Keratinocyte (primary cell): ENCODE data around the gene PPFIA1. TPM values are rescaled to one million over a fixed set of nuclear protein-coding genes. Genes with fewer than 3 reads are reported as not detected.

Source experiments
- DNase-seq: peaks from one replicate; pipeline ENCODE4 v3.0.0-alpha.2; 2011; ENCODE audit warnings: low read depth, missing footprints, low spot score
- FAIRE-seq: peaks from 2 replicates; lab custom pipeline; 2011; peaks lifted over from hg19 to GRCh38; lab: Jason Lieb, UNC
- H2AFZ ChIP-seq: 2 replicates; pipeline ENCODE4 v1.6.0; 2012; ENCODE audit warnings: low read length, control low read depth, inconsistent platforms; ENCODE audit not compliant: control insufficient read depth
- H3K27ac ChIP-seq: 2 replicates; pipeline ENCODE4 v1.5.1; 2011; ENCODE audit warnings: low read length; ENCODE audit not compliant: control insufficient read depth, insufficient read depth
- H3K27me3 ChIP-seq: 3 replicates; pipeline ENCODE4 v1.6.0; 2011; ENCODE audit warnings: low read length; ENCODE audit not compliant: control insufficient read depth, insufficient read depth; ENCODE audit errors: extremely low read depth
- H3K36me3 ChIP-seq, 2 experiments: 2 replicates in 1 of 2; 3 replicates in 1 of 2; pipeline ENCODE4 v1.5.1; 2011; ENCODE audit warnings: low read length in 2 of 2, mild to moderate bottlenecking in 1 of 2; ENCODE audit not compliant: control insufficient read depth in 2 of 2, insufficient read depth in 2 of 2; ENCODE audit errors: extremely low read depth in 1 of 2
- H3K4me1 ChIP-seq: 3 replicates; pipeline ENCODE4 v1.5.1; 2011; ENCODE audit warnings: low read length; ENCODE audit not compliant: control insufficient read depth, insufficient read depth; ENCODE audit errors: extremely low read depth
- H3K4me2 ChIP-seq: 3 replicates; pipeline ENCODE4 v1.6.0; 2011; ENCODE audit warnings: low read depth, low read length; ENCODE audit not compliant: control insufficient read depth, insufficient read depth; ENCODE audit errors: extremely low read depth
- H3K4me3 ChIP-seq, 3 experiments: fragments of 200-600 bp in 1 of 3; sonication (generic) in 1 of 3; 2 replicates in 2 of 3; 3 replicates in 1 of 3; pipeline ENCODE4 v1.5.1; 2011 to 2016; ENCODE audit warnings: low read length in 3 of 3, mild to moderate bottlenecking in 3 of 3, control low read depth in 2 of 3, inconsistent platforms in 1 of 3, low read depth in 1 of 3, mixed read lengths in 1 of 3, mixed run types in 1 of 3, moderate library complexity in 1 of 3; ENCODE audit not compliant: control insufficient read depth in 2 of 3, insufficient read depth in 2 of 3; ENCODE audit errors: extremely low read depth in 1 of 3
- H3K79me2 ChIP-seq: 2 replicates; pipeline ENCODE4 v1.6.0; 2012; ENCODE audit warnings: low read length; ENCODE audit not compliant: control insufficient read depth, insufficient read depth
- H3K9ac ChIP-seq: 3 replicates; pipeline ENCODE4 v1.6.0; 2011; ENCODE audit warnings: low read length; ENCODE audit not compliant: control insufficient read depth, insufficient read depth; ENCODE audit errors: extremely low read depth
- H3K9me1 ChIP-seq: 3 replicates; pipeline ENCODE4 v1.6.0; 2011; ENCODE audit warnings: low read length; ENCODE audit not compliant: control insufficient read depth, insufficient read depth; ENCODE audit errors: extremely low read depth
- H3K9me3 ChIP-seq: 2 replicates; pipeline ENCODE4 v1.5.1; 2012; ENCODE audit warnings: low read depth, low read length; ENCODE audit not compliant: control insufficient read depth
- H4K20me1 ChIP-seq: 3 replicates; pipeline ENCODE4 v1.6.0; 2011; ENCODE audit warnings: low read length; ENCODE audit not compliant: control insufficient read depth, insufficient read depth; ENCODE audit errors: extremely low read depth
- EZH2 ChIP-seq: IDR thresholded peaks from one replicate; pipeline ENCODE4 v1.6.1; 2012; ENCODE audit warnings: inconsistent platforms, mild to moderate bottlenecking, low read length, moderate library complexity
- dilution Hi-C: fragments of 300-500 bp; cut with MboI; formaldehyde crosslinking; loops from one replicate; pipeline ENCODE4 v1.7.0; 2020; ENCODE audit warnings: low sequenced_read_pairs; ENCODE audit not compliant: extremely low pct_ligation_motif_present
- polyA plus RNA-seq, 5 experiments: library from polyadenylated mRNA; depleted of rRNA in 3 of 5; stranded (reverse) in 3 of 5; stranded (forward) in 1 of 5; unstranded in 1 of 5; fragments of >200 nt; gene quantifications; 1 replicate in 1 of 5; 2 replicates in 3 of 5; 3 replicates in 1 of 5; pipeline versions ENCODE4 v1.2.1 to v1.2.3, GENCODE V29; 2011 to 2012; ENCODE audit warnings: missing spikeins in 2 of 5, low read depth in 1 of 5, low replicate concordance in 1 of 5
- TF ChIP-seq, protein P1 (sequence below), 3 experiments: IDR thresholded peaks in 1 of 3; conservative IDR thresholded peaks in 1 of 3; optimal IDR thresholded peaks in 1 of 3; 2 replicates in 2 of 3; 3 replicates in 1 of 3; pipeline versions ENCODE3 to v1.5.1; 2011; ENCODE audit warnings: low read length in 3 of 3, mild to moderate bottlenecking in 3 of 3, moderate library complexity in 2 of 3, control low read depth in 1 of 3, inconsistent platforms in 1 of 3; ENCODE audit not compliant: insufficient read depth in 2 of 3; ENCODE audit errors: extremely low read depth in 1 of 3

The PPFIA1 gene
- polyA plus RNA-seq, 1 donor (not counting 4 experiments of a cell fraction or from before 2014, with no cell fraction given) = 27.6 TPM

DNA sequence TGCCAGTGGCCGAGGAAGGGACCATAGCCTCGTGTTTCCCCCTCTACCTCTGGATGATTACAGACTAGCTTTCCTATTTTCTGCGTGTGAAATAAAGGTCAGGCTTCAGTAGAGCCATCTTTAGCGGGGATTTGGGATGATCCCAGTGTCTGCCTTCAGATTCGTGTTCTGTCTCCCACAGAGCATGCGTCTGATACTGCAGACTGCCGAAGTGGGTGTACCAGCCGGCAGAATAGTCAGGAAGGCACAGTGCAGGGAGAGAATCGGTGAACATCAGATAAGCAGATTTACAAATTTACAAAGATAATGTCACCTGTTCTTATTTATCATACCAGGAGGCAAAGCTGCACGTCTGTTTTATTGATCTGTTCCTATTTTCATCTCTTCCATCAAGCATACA, 138.9 kb downstream of the PPFIA1 start:
- Histone ChIP-seq H3K79me2 (peaks cover 70% of the 10 kb centered on the region), H3K9me1 (no peaks in the 10 kb centered on the region), H3K4me1 (no peaks in the 10 kb centered on the region), H3K27me3 (no peaks in the 10 kb centered on the region), H3K27ac (no peak overlapping the region), H3K36me3 (peaks cover 76 to 78% of the 10 kb centered on the region in 2 experiments), H2AFZ (no peak overlapping the region), H3K4me3 (no peak overlapping the region), H3K9me3 (no peaks in the 10 kb centered on the region), H4K20me1 (peaks cover 33% of the 10 kb centered on the region), H3K9ac (no peak overlapping the region), H3K4me2 (no peak overlapping the region)
- no peak for DNase-seq
- TF ChIP-seq, protein P1, sequence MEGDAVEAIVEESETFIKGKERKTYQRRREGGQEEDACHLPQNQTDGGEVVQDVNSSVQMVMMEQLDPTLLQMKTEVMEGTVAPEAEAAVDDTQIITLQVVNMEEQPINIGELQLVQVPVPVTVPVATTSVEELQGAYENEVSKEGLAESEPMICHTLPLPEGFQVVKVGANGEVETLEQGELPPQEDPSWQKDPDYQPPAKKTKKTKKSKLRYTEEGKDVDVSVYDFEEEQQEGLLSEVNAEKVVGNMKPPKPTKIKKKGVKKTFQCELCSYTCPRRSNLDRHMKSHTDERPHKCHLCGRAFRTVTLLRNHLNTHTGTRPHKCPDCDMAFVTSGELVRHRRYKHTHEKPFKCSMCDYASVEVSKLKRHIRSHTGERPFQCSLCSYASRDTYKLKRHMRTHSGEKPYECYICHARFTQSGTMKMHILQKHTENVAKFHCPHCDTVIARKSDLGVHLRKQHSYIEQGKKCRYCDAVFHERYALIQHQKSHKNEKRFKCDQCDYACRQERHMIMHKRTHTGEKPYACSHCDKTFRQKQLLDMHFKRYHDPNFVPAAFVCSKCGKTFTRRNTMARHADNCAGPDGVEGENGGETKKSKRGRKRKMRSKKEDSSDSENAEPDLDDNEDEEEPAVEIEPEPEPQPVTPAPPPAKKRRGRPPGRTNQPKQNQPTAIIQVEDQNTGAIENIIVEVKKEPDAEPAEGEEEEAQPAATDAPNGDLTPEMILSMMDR (optimal IDR thresholded peaks at IDR 0.05 in 1 of 3, IDR thresholded peaks at IDR 0.05 in 1 of 3, conservative IDR thresholded peaks at IDR 0.05 in 1 of 3; ENCODE audit: extremely low read depth in 1 of 3, insufficient read depth in 2 of 3, low read length in 3 of 3) = no peak
- no peak for TF ChIP-seq EZH2
- no peak for FAIRE-seq
- dilution Hi-C loops = no loop called here

DNA sequence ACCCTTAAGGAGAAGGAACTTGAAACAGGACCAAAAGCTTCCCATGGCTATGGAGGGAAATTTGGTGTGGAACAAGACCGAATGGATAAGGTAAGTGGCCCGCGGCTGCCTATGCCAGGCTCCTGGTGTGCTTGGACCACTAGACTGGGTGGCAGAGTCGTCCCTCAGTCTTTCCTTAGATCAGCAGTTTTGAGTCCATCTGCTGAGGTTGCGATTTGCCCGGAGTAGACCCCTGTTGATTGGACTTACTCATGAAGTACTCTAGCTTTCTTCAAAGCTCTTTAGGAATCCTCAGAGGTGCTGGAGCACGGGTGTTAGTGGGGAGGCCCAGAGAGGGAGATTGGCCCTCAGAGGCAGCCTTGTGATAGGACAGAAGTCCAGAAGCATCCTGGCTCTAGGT, 139.4 kb downstream of the PPFIA1 start:
- DNase-seq = no peak
- FAIRE-seq = no peak
- H3K9me1 ChIP-seq = no peaks in the 10 kb centered on the region
- H3K27ac ChIP-seq = no peak overlapping the region
- no peak overlapping the region for H3K4me3 ChIP-seq
- no peak overlapping the region for H3K4me2 ChIP-seq
- no peaks in the 10 kb centered on the region for H3K9me3 ChIP-seq
- H3K4me1 ChIP-seq = no peaks in the 10 kb centered on the region
- TF ChIP-seq, protein P1 (optimal IDR thresholded peaks at IDR 0.05 in 1 of 3, IDR thresholded peaks at IDR 0.05 in 1 of 3, conservative IDR thresholded peaks at IDR 0.05 in 1 of 3; ENCODE audit: extremely low read depth in 1 of 3, insufficient read depth in 2 of 3, low read length in 3 of 3) = no peak
- TF ChIP-seq EZH2 = no peak
- dilution Hi-C loops = no loop called here
- peaks cover 79 to 80% of the 10 kb centered on the region in 2 experiments for H3K36me3 ChIP-seq
- H3K79me2 ChIP-seq = peaks cover 68% of the 10 kb centered on the region
- no peak overlapping the region for H2AFZ ChIP-seq
- H3K27me3 ChIP-seq = no peaks in the 10 kb centered on the region
- peaks cover 30% of the 10 kb centered on the region for H4K20me1 ChIP-seq
- H3K9ac ChIP-seq = no peak overlapping the region
